ENCODE results near the gene ESPL1.

The ESPL1 gene

DNA sequence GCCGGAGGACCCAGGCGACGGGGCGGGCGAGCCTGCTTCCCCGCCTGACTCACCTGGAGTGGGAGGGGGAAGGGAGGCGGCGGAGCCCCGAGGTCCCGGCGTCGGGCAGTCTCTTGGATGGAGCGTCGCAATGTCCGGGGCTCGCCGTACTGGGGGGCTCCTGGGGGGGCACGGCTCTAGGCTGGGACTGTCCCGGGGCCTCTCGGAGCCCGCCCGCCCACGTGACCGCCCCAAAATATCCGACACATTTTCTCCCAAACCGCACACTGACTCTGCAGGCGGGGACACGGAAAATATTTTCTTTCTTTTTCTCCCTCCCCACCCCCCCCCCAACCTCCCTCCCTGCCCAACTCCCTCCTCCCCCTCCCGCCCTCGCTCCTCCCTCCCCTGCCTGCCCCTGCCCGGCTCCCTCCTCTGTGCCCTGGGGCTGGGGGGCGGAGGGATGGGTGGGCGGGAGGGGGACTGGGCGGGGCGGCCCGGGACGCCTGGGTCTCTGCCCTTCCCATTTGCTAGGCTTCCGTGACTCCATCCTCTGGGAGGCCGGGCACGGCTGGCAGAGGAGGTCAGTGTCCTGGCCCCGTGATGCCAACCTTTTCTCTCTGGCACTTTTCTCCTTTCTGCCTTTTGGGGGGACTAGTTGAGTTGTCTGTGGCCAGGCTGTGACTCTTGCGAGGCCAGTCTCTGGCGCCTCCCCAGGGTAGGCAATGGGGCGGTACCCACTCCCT is 36.0 kb upstream of the ESPL1 start, which contains the start of gene RARG:
RARG (minus strand) TSS at position 289 of the 725 bp plus-strand sequence. CDS start 4,664 bp downstream, outside the sequence.
- peak; percentile 86 for DNase-seq

DNA sequence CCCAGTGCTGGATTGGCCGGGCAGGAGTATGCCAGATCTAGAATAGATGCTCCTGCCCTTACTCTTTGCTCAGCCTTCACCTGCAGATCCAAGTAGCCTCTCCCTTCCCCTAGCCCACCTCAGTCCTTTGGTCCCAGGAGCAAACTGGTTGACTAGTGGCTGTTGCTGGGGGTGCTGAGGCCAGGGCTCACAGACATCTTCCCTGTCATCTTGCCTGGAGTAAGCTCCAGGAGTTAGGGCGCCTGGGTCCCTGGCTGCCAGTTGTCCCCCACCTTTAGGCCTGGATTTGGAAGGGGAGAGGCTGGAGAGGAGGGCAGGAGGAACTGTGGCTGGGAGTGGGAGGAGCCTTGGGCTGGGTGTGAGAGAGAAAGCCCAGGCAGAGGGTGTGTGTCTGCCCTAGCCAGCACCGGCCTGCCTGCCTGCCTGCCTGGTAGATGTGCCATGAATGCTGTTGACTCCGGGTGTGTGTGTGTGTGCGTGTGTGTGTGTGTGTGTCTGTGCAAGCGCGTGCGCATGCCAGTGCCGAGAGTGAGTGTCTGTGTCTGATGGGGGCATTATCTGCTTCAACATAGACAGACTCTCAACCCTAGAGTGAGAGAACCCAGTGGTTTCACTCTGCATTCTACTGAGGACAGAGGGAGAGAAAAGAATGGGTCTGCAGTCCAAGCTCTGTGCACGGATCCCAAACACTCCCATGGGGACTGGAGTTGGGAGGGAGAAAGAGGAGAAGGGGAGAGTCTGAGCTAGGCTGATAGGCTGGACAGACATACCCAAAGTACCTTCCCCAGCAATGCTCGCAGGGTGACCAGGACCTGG is 35.2 kb upstream of the ESPL1 start:
- peak; percentile 28 for DNase-seq

GRCh38 chr12:53233671-53234121 is 34.4 kb upstream of the ESPL1 start:
- DNase-seq, result no peak

- DNase-seq, result peak; percentile 6
Observed at GRCh38 chr12:53234271-53234914, 33.7 kb upstream of the ESPL1 start.

- no peak for DNase-seq
Observed at GRCh38 chr12:53235164-53235563, 32.9 kb upstream of the ESPL1 start.

DNA sequence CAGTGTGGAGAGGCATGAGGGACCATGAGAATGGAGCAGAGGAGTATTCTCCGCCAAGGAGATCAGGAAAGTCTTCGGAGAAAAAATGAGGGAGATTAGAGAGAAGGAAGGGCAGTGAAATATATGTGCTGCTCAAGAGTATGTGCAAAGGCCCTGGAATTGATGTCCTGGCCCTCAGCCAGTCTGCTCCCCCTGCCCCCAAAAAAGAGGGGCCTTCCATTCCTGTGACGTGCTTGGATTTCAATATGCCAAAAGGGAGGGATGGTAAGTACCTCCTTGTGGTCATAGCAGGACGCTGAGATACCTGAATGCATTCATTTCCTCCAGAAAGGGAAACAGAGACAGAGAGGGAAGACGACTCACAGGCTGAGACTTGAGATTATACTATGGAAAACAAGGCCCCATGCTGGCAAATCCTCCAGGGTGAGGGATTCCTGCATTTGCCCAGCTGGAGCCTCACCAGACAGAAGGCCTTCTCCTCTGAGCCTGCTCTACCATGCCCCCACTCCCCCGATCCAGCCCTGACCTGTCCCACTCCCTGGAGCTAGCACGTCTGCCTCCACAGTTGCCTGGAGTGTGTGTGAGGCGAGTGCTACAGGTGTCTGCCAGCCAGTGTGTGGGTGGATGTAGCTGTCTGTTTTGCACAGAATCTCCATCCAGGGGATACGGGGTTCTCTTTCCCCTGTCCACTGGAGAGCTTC is 32.2 kb upstream of the ESPL1 start:
- peak; percentile 39 for DNase-seq

- peak; percentile 63 for DNase-seq
Observed at GRCh38 chr12:53236443-53237111, 31.5 kb upstream of the ESPL1 start.

- no peak for DNase-seq
Observed at GRCh38 chr12:53239643-53240258, 28.3 kb upstream of the ESPL1 start.

DNA sequence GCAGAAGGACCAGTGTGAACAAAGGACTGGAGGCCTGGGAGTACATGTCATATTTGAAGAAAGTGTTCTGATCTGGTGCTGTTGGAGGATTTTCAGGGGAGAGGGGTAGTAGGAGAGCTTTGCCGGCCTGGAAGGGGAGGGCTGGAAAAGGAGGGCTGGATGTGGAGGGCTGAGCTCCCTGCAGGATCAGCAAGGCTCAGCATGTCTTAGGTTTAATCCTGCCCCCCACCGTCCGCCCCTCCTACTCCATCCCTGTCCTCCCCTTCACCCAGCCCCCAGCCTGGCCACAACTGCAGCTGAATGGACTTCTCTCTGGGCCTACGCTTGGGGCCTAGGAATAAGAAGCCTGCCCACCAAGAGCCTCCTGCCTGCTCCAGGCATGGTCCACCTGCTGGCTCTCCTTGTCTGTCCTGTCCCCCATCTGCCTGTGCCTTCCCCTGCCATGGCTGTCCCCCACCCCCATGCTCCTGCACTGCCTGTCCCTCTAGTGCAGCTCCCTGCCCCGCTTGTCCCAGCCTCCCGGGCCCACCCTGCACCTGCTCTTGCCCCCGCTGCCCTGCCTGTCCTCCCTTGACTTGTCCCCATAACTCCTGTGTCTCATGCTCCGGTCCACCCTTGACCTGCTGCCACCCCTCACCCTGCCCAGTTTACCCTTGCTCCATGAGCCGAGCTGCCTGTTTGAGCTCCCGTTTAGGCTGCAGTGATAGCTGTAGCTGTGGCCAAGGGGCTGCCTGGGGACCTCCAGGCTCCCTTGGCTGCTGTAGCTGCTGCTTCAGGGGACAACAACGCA is 26.3 kb upstream of the ESPL1 start:
- no peak for DNase-seq

DNA sequence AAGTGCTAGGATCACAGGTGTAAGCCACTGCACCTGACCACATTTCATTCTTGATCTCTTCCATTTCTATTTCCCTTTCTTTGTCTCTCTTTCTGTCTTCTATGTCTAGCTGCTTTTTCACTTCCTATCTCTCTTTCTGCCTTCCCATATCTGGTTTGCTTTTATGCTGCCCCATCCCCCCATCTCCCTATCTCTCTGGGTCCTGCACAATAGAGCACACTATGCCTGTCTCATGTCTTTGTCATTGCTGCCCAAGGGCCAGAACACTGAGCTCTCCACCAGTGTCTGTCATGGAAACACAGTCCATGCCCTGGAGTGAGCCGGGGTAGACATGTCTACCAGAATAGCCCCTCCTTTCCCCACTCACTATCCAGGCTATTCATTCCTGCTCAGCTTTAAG is 23.8 kb upstream of the ESPL1 start:
- DNase-seq, result no peak

- DNase-seq, result no peak
Observed at GRCh38 chr12:53245286-53245685, 22.8 kb upstream of the ESPL1 start.

- DNase-seq, result peak; percentile 65
Observed at GRCh38 chr12:53251477-53252348, 16.4 kb upstream of the ESPL1 start.

DNA sequence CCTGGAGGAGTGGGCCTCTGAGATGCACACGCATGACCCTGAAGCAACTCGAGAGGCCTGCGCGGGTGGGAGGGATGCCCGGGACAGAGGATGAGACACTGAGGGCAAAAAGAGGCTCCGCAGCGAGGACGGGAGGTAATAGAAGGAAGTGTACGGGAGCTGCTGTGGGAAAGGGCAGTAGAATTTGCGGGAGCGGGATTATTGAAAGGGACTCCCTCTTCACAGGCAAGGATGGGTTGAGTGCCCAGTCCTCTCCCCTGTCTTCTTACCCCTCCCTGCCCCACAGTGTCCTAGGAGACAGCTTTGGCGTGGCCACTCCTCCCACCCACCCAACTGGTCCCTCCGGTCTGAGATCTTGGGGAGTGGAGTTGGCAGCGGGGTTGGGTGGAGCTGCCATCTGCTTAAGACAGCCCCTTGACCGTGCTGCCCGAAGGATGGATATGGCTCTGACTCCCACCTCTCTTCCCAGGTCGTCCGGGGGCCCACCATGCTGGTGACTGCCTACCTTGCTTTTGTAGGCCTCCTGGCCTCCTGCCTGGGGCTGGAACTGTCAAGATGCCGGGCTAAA is 15.7 kb upstream of the ESPL1 start:
- no peak for DNase-seq

- no peak for DNase-seq
Observed at GRCh38 chr12:53253298-53253697, 14.8 kb upstream of the ESPL1 start.

DNA sequence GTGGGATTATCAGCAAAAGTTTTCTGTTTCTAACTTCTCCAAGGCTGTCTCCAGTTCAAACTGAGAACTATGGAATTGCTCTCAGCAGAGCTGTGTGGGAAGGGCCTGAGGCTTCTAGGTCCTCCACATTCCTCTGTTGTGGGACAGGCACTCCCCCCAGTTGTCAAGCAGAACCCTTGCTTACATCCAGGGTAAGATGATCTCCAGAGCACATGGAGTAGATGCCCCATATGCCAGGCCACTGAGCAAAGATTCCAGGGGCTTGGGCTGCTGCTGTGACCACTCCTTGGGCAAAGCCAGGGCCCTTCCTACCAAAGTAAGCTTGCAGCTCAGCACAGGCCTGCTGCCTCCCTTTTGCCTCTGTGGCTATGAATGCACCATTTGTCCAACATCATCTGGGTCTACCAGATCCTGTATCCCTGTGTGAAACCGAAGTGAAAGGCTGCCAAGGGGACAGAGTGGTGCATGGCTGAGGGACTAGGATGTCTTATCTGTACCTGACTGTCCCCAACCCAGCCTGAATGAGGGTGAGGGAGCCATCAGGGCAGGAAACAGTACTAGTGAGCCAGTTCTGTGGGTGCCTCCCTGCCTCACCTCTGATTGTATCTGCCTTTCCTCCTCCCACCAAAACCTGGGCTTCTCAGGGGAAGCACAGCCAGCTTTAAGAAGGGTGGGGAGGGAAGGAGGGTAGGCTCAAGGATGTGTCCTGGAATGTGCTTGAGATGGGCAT is 13.1 kb upstream of the ESPL1 start:
- no peak for DNase-seq

DNA sequence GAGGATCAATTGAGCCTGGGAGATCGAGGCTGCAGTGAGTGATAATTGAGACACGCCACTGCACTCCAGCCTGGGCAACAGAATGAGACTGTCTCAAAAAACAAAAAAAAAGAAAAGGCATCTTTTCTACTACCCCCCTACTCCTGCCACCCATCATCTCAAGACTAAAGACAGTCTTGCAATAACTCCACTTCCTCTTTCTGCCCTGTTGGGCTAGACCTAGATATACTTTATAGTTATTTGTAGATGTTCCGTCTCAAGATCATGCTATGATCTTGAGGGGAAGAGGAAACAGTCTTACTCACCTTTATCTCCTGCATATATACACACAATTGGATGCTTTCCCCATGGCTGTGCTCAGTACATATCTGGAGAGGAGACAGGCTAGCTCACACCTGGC is 12.1 kb upstream of the ESPL1 start:
- no peak for DNase-seq

GRCh38 chr12:53258541-53259539 is 9.3 kb upstream of the ESPL1 start:
- DNase-seq, result no peak

DNA sequence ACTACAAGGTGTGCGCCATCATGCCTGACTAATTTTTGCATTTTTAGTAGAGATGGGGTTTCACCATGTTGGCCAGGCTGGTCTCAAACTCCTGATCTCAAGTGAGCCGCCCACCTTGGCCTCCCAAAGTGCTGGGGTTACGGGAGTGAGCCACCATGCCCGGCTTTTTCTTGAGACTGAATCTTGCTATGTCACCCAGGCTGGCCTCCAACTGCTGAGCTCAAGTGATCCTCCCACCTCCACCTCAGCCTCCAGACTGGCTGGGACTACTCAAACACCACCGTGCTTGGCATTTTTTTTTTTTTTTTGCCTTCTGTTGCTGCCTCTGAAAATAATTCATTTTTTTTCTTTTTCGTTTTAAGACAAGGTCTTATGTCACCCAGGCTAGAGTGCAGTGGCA is 8.2 kb upstream of the ESPL1 start:
- DNase-seq, result no peak
